Lower lobe of right lung (tissue), 2 donors: Measurements from ENCODE around the gene CFL1. TPM values are rescaled to one million over a fixed set of nuclear protein-coding genes. Genes with fewer than 3 reads are reported as not detected.
A peak's percentile ranks its signal among the peaks of the same experiment; 100 is the strongest.

Experiments
- ATAC-seq, 2 donors: fragments of 200-7000 bp; cut with Tn5 transposase; one replicate each; pipeline ENCODE4 v1.9.1; 2020 to 2022; ENCODE audit warnings: mild to moderate bottlenecking in 2 of 2, moderate library complexity in 2 of 2
- DNase-seq: peaks from one replicate; pipeline ENCODE4 v3.0.0-alpha.2; 2020
- H3K27ac ChIP-seq: fragments of 200-600 bp; one replicate; pipeline ENCODE4 v1.8.0; 2022
- H3K27me3 ChIP-seq: fragments of 200-600 bp; one replicate; pipeline ENCODE4 v1.8.0; 2022; ENCODE audit warnings: low read depth
- H3K36me3 ChIP-seq: fragments of 200-600 bp; one replicate; pipeline ENCODE4 v1.8.0; 2022; ENCODE audit warnings: mild to moderate bottlenecking
- H3K4me1 ChIP-seq: fragments of 200-600 bp; one replicate; pipeline ENCODE4 v1.8.0; 2022
- H3K4me3 ChIP-seq: fragments of 200-600 bp; one replicate; pipeline ENCODE4 v1.8.0; 2022; ENCODE audit warnings: mild to moderate bottlenecking
- H3K9me3 ChIP-seq: fragments of 200-600 bp; one replicate; pipeline ENCODE4 v1.8.0; 2022
- CTCF ChIP-seq: fragments of 200-600 bp; IDR thresholded peaks from one replicate; pipeline ENCODE4 v1.8.0; 2022; ENCODE audit warnings: antibody characterized with exemption, mild to moderate bottlenecking
- intact Hi-C: fragments of 100-400 bp; cut with DNase I; formaldehyde crosslinking; loops from one replicate; pipeline ENCODE4 v1.11.0; 2022
- total RNA-seq: library from RNA; stranded (reverse); fragmentation: NEBNext Ultra II Directional; extraction: Animal tissue kit (Norgen Biotek cat#: 25700); gene quantifications from one replicate; pipeline ENCODE4 v1.2.1, GENCODE V29; 2021
- donor health status: DM: no; HTN: yes; CAD: no; lungs with severe emphysema.

Gene CFL1
- total RNA-seq, 1 donor from 2014 or later, result 647 TPM

DNA sequence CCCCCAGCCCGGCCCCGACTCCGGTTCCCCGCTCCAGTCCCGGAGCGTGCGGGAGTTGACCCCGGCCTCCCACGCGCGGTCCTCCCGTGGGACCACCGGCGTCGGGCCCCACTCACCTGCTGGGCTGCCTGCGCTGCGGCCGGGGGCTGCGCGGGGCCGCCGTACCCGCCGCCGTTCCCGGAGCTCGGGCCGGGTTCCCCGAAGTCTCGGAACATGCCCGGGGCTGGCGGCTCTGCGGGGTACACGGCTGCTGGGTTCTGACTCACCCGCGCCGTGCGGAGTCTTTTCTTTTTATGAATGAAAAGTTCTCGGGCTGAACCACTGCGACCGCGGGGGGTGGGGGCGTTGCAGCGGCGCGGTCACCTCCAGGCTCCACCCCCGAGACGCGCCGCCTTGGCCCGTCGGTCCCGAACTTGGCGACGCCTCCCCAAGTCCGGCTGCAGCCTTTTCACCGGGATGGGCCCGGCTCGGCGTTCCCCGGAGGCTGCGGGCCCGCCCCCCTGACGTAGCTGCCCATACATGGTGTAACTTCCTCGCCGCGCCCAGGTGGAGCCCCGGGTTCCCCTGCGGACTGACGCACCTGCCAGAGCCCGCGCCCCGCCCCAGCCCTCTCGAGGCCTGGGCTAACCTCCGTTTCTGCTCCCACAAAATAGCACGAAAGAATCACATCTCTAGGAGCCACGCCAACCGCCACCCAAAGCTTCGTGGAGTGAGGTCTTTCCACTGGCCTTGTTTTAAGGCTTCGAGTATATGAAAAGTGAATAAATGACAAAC lies 42.3 kb upstream of the CFL1 start, which contains the start of gene FOSL1:
FOSL1 (minus strand) TSS at position 264 of the 774 bp plus-strand sequence; CDS start at position 215, 49 bp downstream.
- Histone ChIP-seq H3K9me3 (no peaks in the 10 kb centered on the region), H3K4me1 (peaks cover 25% of the 10 kb centered on the region), H3K4me3 (peak within 1 kb of the TSS; percentile 64), H3K27ac (peak within 1 kb of the TSS; percentile 53), H3K27me3 (no peaks in the 10 kb centered on the region), H3K36me3 (no peaks in the 10 kb centered on the region)
- ATAC-seq, result peak; percentile 95
- no peak for TF ChIP-seq CTCF
- peak; percentile 96 for DNase-seq
- intact Hi-C loops, result no loop called here

GRCh38 chr11:65899356-65900124 lies 41.6 kb upstream of the CFL1 start:
- Histone ChIP-seq H3K36me3 (no peaks in the 10 kb centered on the region), H3K9me3 (no peaks in the 10 kb centered on the region), H3K27ac (peak overlapping the region; percentile 53), H3K4me1 (peaks cover 27% of the 10 kb centered on the region), H3K4me3 (peak overlapping the region; percentile 64), H3K27me3 (no peaks in the 10 kb centered on the region)
- ATAC-seq (peak; percentile 61 to 67), DNase-seq (peak; percentile 76)
- no peak for TF ChIP-seq CTCF
- intact Hi-C loops, result no loop called here

DNA sequence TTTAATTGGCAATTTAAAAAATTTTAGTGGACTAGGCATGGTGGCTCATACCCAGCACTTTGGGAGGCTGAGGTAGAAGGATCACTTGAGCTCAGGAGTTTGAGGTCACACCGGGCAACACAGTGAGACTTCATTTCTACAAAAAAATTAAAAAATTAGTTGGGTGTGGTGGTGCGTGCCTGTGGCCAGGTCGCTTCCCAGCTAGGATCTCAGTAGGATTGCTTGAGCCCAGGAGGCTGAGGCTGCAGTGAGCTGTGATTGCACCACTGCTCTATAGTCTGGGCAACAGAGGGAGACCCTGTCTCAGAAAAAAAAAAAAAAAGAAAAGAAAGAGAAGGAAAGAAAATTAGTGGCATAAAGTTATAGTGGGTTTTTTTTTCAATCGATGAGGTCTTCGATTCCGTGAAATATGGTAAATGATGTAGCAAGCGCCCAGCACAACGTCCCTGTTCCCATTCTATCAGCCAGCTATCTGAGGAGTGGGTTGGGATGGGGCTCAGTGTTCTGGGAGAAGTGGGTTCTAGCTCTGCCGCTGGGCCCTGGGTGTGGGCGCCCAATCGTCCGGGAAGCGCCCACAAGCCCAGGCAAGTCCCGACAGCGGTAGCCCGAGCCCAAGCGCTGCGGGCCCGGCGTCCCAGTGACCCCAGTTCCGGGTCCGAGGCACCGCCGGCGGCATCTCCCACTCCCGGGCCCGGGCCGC lies 40.8 kb upstream of the CFL1 start:
- no peaks in the 10 kb centered on the region for H3K36me3 ChIP-seq
- H3K9me3 ChIP-seq, result no peaks in the 10 kb centered on the region
- peak overlapping the region; percentile 53 for H3K27ac ChIP-seq
- H3K27me3 ChIP-seq, result no peaks in the 10 kb centered on the region
- H3K4me3 ChIP-seq, result peak overlapping the region; percentile 64
- DNase-seq (peak; percentile 15), ATAC-seq (no peak)
- TF ChIP-seq CTCF, result no peak
- intact Hi-C loops, result no loop called here
- H3K4me1 ChIP-seq, result peaks cover 35% of the 10 kb centered on the region

DNA sequence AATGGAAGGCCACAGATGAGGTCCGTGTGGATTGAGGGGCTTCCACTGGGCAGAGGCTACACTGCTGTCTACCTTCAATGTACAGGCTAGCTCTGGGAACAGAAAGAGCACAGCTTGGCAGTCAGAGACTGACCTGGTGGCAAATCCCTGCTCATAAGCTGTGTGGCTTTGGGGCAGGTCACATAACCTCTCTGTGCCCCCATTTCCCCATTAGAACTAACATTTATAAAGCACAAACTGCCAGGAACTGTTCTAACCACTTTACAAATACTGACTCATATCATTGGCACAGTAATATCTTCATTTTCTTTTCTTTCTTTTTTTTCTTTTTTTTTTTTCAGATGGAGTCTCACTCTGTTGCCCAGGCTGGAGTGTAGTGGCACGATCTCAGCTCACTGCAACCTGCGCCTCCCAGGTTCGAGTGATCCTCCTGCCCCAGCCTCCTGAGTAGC lies 39.1 kb upstream of the CFL1 start:
- peaks cover 52% of the 10 kb centered on the region for H3K4me1 ChIP-seq
- DNase-seq (no peak), ATAC-seq (no peak)
- no peak overlapping the region for H3K27ac ChIP-seq
- H3K4me3 ChIP-seq, result no peak overlapping the region
- no peaks in the 10 kb centered on the region for H3K27me3 ChIP-seq
- TF ChIP-seq CTCF, result no peak
- no peaks in the 10 kb centered on the region for H3K36me3 ChIP-seq
- intact Hi-C loops, result no loop called here
- no peaks in the 10 kb centered on the region for H3K9me3 ChIP-seq
